HepG2 (cell line): Measurements from ENCODE around the gene MYO18A. TPM values are rescaled to one million over a fixed set of nuclear protein-coding genes. Genes with fewer than 3 reads are reported as not detected.

ENCODE experiments used
- ATAC-seq: fragments of 200-7000 bp; cut with Tn5 transposase; 3 replicates; pipeline ENCODE4 v1.9.1; 2020; ENCODE audit warnings: mild to moderate bottlenecking, moderate library complexity
- BruUV-seq: library from RNA; stranded (reverse); fragments of 400-500 nt; replicated peaks from 2 replicates; lab custom pipeline; 2021; lab: Mats Ljungman, UMichigan
- CTCF ChIA-PET: fragments of 300-600 bp; formaldehyde crosslinking; extraction: SDS; loops from one replicate; lab custom pipeline; 2021; ENCODE audit warnings: low total read pairs, inconsistent platforms, low intra/inter-chr PET ratio; lab: Yijun Ruan, JAX
- POLR2A ChIA-PET: fragments of 350-600 bp; sonication (Branson Sonifier 250); formaldehyde crosslinking; loops from one replicate; lab custom pipeline; 2020; ENCODE audit warnings: antibody characterized with exemption, inconsistent platforms; lab: Yijun Ruan, JAX
- DNase-seq: peaks from one replicate; pipeline ENCODE4 v3.0.0-alpha.2; 2015; ENCODE audit warnings: low spot score
- FAIRE-seq: peaks from 3 replicates; lab custom pipeline; 2011; peaks lifted over from hg19 to GRCh38; lab: Jason Lieb, UNC
- H2AFZ ChIP-seq: one replicate; pipeline ENCODE4 v1.6.1; 2011; ENCODE audit warnings: low read length, inconsistent platforms
- H3K27ac ChIP-seq: fragments of 300-600 bp; 3 replicates; pipeline ENCODE4 v1.8.0; 2011; ENCODE audit warnings: mixed run types, mild to moderate bottlenecking, mixed read lengths, low read length, inconsistent platforms; ENCODE audit not compliant: insufficient read depth; ENCODE audit errors: extremely low read length
- H3K27me3 ChIP-seq, 2 experiments: fragments of 200-600 bp in 1 of 2; 2 replicates in 1 of 2; 3 replicates in 1 of 2; pipeline versions ENCODE4 v1.6.0 to v1.8.0; 2011; ENCODE audit warnings: low read length in 2 of 2, mild to moderate bottlenecking in 2 of 2, moderate library complexity in 2 of 2, inconsistent platforms in 1 of 2; ENCODE audit not compliant: insufficient read depth in 2 of 2, control insufficient read depth in 1 of 2
- H3K36me3 ChIP-seq, 2 experiments: fragments of 200-600 bp in 1 of 2; replicated peaks in 1 of 2; 2 replicates in 1 of 2; 3 replicates in 1 of 2; pipeline versions ENCODE4 v1.5.1 to v1.8.0; 2011; ENCODE audit warnings: low read length in 2 of 2, inconsistent platforms in 1 of 2; ENCODE audit not compliant: insufficient read depth in 2 of 2, control insufficient read depth in 1 of 2
- H3K4me1 ChIP-seq: 2 replicates; pipeline ENCODE4 v1.5.1; 2012; ENCODE audit warnings: low read length, inconsistent platforms; ENCODE audit not compliant: insufficient read depth
- H3K4me2 ChIP-seq: 2 replicates; pipeline ENCODE4 v1.6.0; 2011; ENCODE audit warnings: low read depth, low read length, inconsistent platforms
- H3K4me3 ChIP-seq, 3 experiments: fragments of 200-600 bp in 1 of 3; sonication (generic), shearing (Covaris generic) in 1 of 3; replicated peaks in 1 of 3; 2 replicates each; pipeline ENCODE4 v1.5.1; 2011 to 2016; ENCODE audit warnings: low read length in 3 of 3, inconsistent platforms in 2 of 3, low read depth in 2 of 3, mild to moderate bottlenecking in 2 of 3, control low read depth in 1 of 3, mixed read lengths in 1 of 3; ENCODE audit not compliant: insufficient read depth in 1 of 3
- H3K79me2 ChIP-seq: one replicate; pipeline ENCODE4 v1.6.1; 2011; ENCODE audit warnings: low read length, inconsistent platforms; ENCODE audit not compliant: insufficient read depth
- H3K9ac ChIP-seq: 2 replicates; pipeline ENCODE4 v1.6.0; 2011; ENCODE audit warnings: mild to moderate bottlenecking, low read depth, low read length, inconsistent platforms; ENCODE audit not compliant: insufficient read depth
- H3K9me3 ChIP-seq: 2 replicates; pipeline ENCODE4 v1.5.1; 2012; ENCODE audit warnings: mild to moderate bottlenecking, low read length
- H4K20me1 ChIP-seq: 2 replicates; pipeline ENCODE4 v1.6.0; 2011; ENCODE audit warnings: inconsistent platforms, mild to moderate bottlenecking, low read length, moderate library complexity; ENCODE audit not compliant: insufficient read depth
- FOSL1 ChIP-seq: sonication (generic); formaldehyde crosslinking; IDR thresholded peaks from 2 replicates; pipeline ENCODE4 v1.9.0; 2021; ENCODE audit warnings: missing genetic modification reagents, borderline replicate concordance
- IKZF4 ChIP-seq: sonication (generic); formaldehyde crosslinking; IDR thresholded peaks from 2 replicates; pipeline ENCODE4 v1.5.1; 2020; ENCODE audit warnings: borderline replicate concordance, mild to moderate bottlenecking, low read depth, missing genetic modification reagents; ENCODE audit errors: not compliant biosample characterization
- MTA3 ChIP-seq: sonication (generic); formaldehyde crosslinking; IDR thresholded peaks from 2 replicates; pipeline ENCODE4 v1.4.0; 2020; ENCODE audit warnings: missing genetic modification reagents
- RBAK ChIP-seq: sonication (generic); formaldehyde crosslinking; IDR thresholded peaks from 2 replicates; pipeline ENCODE4 v1.5.1; 2020; ENCODE audit warnings: mild to moderate bottlenecking, missing genetic modification reagents
- ZFP36L2 ChIP-seq: sonication (generic); formaldehyde crosslinking; IDR thresholded peaks from 2 replicates; pipeline ENCODE4 v1.4.0; 2020; ENCODE audit warnings: missing genetic modification reagents
- ZNF256 ChIP-seq: sonication (generic); formaldehyde crosslinking; conservative IDR thresholded peaks from 2 replicates; pipeline ENCODE4 v1.4.0; 2020; ENCODE audit warnings: missing genetic modification reagents
- ZNF614 ChIP-seq: IDR thresholded peaks from 2 replicates; pipeline ENCODE4 v1.6.1; 2018; ENCODE audit warnings: missing biosample characterization, missing genetic modification reagents, inconsistent platforms, borderline replicate concordance
- ZNF720 ChIP-seq: sonication (generic); formaldehyde crosslinking; IDR thresholded peaks from 2 replicates; pipeline ENCODE4 v1.4.0; 2020; ENCODE audit warnings: missing genetic modification reagents
- WGBS: methylation state at CpG from one replicate; pipeline ENCODE4 v1.1.6; 2017; ENCODE audit warnings: low lambda C conversion rate; 5-methylcytosine and 5-hydroxymethylcytosine counted together
- in situ Hi-C: cut with HindIII; loops from 2 replicates; pipeline ENCODE4 v1.10.0; 2017; ENCODE audit warnings: low pct_unique_long_range_greater_than_20kb; ENCODE audit not compliant: extremely low pct_ligation_motif_present
- intact Hi-C: fragments of 100-400 bp; cut with micrococcal nuclease; formaldehyde crosslinking; loops from one replicate; pipeline ENCODE4 v1.10.0; 2022; ENCODE audit not compliant: unreplicated experiment
- polyA plus RNA-seq, 8 experiments: library from polyadenylated mRNA; depleted of rRNA in 3 of 8; stranded (reverse) in 7 of 8; unstranded in 1 of 8; fragments of >200 nt; fragmentation: Illumina TruSeq in 4 of 8; extraction: Trizol in 4 of 8; gene quantifications; 2 replicates each; pipeline versions ENCODE4 v1.2.1 to v1.2.3, GENCODE V29; 2011 to 2016; ENCODE audit warnings: low read depth in 4 of 8, missing spikeins in 1 of 8, mixed read lengths in 1 of 8; ENCODE audit not compliant: insufficient read depth in 1 of 8
- total RNA-seq, 5 experiments: library from RNA; depleted of rRNA; stranded (reverse); fragments of >200 nt; fragmentation: Illumina TruSeq; extraction: Trizol; gene quantifications; 2 replicates each; pipeline ENCODE4 v1.2.3, GENCODE V29; 2016; ENCODE audit warnings: low read depth in 1 of 5
- TF ChIP-seq, protein P1 (sequence below): sonication (generic); formaldehyde crosslinking; IDR thresholded peaks from 2 replicates; pipeline ENCODE4; 2020; ENCODE audit warnings: missing genetic modification reagents, mild to moderate bottlenecking, borderline replicate concordance
- TF ChIP-seq, protein P2 (sequence below): sonication (generic); formaldehyde crosslinking; IDR thresholded peaks from 2 replicates; pipeline ENCODE4 v1.5.1; 2020; ENCODE audit warnings: missing genetic modification reagents, mild to moderate bottlenecking, borderline replicate concordance
- TF ChIP-seq, protein P3 (sequence below): sonication (generic); formaldehyde crosslinking; IDR thresholded peaks from 2 replicates; pipeline ENCODE4 v1.4.0; 2020; ENCODE audit warnings: missing genetic modification reagents
- TF ChIP-seq, protein P4 (sequence below): sonication (generic); formaldehyde crosslinking; IDR thresholded peaks from 2 replicates; pipeline ENCODE4 v1.4.0; 2020; ENCODE audit warnings: mild to moderate bottlenecking, low read depth, missing genetic modification reagents

Gene MYO18A
- total and polyA plus RNA-seq, 2 of the 13 experiments (the other 11 are each of a cell fraction or from before 2014, with no cell fraction given): 16.8 to 24.8 TPM

DNA sequence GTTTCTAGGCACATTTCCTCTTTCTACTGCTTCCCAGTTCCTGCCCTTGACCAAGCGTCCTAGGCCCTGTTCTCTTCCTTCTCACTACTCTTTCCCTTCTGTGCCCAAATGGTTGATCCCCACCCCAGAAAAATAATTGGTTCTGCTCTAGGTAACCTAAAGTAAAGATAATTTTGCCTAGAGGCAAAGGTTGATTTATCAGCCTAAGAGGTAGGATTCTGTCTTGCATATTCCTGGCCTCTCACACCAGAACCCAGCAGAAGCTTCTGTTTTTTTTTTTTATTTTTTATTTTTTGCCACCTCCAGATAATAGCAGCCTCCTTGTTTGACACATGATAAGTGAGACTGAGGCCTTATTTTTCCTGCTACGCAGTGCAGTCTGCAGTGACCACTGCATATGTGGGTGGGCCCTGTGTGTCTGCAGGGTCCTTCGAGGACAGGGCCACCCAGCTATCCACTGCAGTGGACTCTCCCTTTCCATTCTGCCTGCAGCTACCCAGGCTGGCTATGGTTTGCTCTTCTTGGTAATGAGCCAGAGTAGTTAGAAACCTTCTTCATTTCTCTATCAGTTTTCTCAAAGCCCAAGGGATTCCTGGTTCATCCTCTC lies 136.6 kb downstream of the MYO18A start (continued):
- TF ChIP-seq, protein P1, sequence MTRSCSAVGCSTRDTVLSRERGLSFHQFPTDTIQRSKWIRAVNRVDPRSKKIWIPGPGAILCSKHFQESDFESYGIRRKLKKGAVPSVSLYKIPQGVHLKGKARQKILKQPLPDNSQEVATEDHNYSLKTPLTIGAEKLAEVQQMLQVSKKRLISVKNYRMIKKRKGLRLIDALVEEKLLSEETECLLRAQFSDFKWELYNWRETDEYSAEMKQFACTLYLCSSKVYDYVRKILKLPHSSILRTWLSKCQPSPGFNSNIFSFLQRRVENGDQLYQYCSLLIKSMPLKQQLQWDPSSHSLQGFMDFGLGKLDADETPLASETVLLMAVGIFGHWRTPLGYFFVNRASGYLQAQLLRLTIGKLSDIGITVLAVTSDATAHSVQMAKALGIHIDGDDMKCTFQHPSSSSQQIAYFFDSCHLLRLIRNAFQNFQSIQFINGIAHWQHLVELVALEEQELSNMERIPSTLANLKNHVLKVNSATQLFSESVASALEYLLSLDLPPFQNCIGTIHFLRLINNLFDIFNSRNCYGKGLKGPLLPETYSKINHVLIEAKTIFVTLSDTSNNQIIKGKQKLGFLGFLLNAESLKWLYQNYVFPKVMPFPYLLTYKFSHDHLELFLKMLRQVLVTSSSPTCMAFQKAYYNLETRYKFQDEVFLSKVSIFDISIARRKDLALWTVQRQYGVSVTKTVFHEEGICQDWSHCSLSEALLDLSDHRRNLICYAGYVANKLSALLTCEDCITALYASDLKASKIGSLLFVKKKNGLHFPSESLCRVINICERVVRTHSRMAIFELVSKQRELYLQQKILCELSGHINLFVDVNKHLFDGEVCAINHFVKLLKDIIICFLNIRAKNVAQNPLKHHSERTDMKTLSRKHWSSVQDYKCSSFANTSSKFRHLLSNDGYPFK (CRISPR knock-in tag): no peak

DNA sequence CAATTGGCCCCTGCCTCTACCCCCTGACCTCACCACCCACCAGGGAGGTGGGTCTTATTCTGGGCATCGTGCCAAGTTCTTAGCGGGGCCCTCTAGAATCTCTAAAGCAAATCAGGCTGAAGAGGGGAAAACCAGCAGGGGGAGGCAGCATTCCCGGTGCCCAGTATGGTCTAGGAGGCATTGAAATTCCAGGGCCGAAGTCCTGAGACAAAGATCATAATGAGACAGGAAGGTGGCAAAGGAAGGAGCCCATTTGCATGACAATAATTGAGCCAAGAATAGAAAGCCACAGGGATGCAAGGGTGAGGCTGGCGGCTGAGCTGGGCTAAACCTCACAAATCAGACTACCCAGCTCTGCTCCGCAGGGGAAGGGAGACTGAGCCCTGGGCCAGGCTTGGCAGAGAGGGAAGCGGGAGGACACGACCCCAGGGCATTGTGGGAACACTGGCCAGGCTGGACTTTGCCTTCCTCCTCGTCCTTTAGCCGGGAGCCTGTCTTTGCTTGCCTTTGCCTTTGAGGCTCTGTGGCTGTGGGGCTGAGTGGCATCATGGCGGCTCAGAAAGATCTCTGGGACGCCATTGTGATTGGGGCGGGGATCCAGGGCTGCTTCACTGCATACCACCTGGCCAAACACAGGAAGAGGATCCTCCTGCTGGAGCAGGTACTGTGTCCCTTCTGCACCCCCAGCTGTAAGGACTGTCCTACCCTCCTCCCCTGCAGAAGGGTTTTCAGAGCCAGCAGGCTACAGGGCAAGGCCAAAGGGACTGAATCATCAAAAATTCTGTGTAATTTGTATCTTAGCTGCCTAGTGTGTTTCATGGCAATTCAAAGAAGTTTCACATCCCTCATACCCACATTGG lies 137.3 kb downstream of the MYO18A start, which contains the start of gene PIPOX:
Gene PIPOX (plus strand): TSS at position 463 of the 860 bp plus-strand sequence. CDS start 85 bp downstream, at position 548.
- peak within 1 kb of the TSS; percentile 94 for H3K27ac ChIP-seq
- intact Hi-C loops: loop anchor here (2.0 to 5.0 kb wide), 2 partner anchors 34 to 78 kb away; no protein-coding TSS in a partner anchor
- ChIA-PET POLR2A (interaction anchor here (0.6 to 2.5 kb wide), 15 partner anchors 9 to 251 kb away, joined by 3 to 12 read pairs (median 3); partner anchors contain the start of genes NUFIP2 and PHF12), CTCF (no interaction called here)
- peaks cover 0 to 3% of the 10 kb centered on the region in 2 experiments; a peak in 1 of 5 replicates for H3K27me3 ChIP-seq
- 4% methylated on average over 6 of the region's 13 CpGs for WGBS
- H3K9ac ChIP-seq: peak within 1 kb of the TSS; percentile 87
- peaks cover 38% of the 10 kb centered on the region for H3K79me2 ChIP-seq
- no peaks in the 10 kb centered on the region for H3K9me3 ChIP-seq
- H2AFZ ChIP-seq: peak within 1 kb of the TSS; percentile 84
- H3K36me3 ChIP-seq: peaks cover 3 to 10% of the 10 kb centered on the region in 2 experiments; a peak in 2 of 5 replicates
- peaks cover under 1% of the 10 kb centered on the region; the same call in 1 of the 2 replicates for H4K20me1 ChIP-seq
- ATAC-seq (peak; percentile 87), FAIRE-seq (peak; percentile 62), DNase-seq (peak; percentile 90)
- in situ Hi-C loops: no loop called here
- H3K4me2 ChIP-seq: peak within 1 kb of the TSS; percentile 93
- BruUV-seq: TSS peak; percentile 49
- H3K4me1 ChIP-seq: peaks cover 87% of the 10 kb centered on the region
- H3K4me3 ChIP-seq: peak within 1 kb of the TSS; percentile 63 to 78 (median 63)
- TF ChIP-seq IKZF4 (CRISPR knock-in tag): no peak
- peak; percentile 49; the same call in 1 of the 2 replicates for TF ChIP-seq ZNF614 (CRISPR knock-in tag)
- no peak for TF ChIP-seq MTA3
- TF ChIP-seq ZNF720 (CRISPR knock-in tag): no peak
- TF ChIP-seq RBAK (CRISPR knock-in tag): no peak
- TF ChIP-seq, protein P2, sequence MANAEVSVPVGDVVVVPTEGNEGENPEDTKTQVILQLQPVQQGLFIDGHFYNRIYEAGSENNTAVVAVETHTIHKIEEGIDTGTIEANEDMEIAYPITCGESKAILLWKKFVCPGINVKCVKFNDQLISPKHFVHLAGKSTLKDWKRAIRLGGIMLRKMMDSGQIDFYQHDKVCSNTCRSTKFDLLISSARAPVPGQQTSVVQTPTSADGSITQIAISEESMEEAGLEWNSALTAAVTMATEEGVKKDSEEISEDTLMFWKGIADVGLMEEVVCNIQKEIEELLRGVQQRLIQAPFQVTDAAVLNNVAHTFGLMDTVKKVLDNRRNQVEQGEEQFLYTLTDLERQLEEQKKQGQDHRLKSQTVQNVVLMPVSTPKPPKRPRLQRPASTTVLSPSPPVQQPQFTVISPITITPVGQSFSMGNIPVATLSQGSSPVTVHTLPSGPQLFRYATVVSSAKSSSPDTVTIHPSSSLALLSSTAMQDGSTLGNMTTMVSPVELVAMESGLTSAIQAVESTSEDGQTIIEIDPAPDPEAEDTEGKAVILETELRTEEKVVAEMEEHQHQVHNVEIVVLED (CRISPR knock-in tag): peak; percentile 26; the same call in 1 of the 2 replicates
- TF ChIP-seq, protein P3, sequence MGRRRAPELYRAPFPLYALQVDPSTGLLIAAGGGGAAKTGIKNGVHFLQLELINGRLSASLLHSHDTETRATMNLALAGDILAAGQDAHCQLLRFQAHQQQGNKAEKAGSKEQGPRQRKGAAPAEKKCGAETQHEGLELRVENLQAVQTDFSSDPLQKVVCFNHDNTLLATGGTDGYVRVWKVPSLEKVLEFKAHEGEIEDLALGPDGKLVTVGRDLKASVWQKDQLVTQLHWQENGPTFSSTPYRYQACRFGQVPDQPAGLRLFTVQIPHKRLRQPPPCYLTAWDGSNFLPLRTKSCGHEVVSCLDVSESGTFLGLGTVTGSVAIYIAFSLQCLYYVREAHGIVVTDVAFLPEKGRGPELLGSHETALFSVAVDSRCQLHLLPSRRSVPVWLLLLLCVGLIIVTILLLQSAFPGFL (CRISPR knock-in tag): no peak
- TF ChIP-seq, protein P4, sequence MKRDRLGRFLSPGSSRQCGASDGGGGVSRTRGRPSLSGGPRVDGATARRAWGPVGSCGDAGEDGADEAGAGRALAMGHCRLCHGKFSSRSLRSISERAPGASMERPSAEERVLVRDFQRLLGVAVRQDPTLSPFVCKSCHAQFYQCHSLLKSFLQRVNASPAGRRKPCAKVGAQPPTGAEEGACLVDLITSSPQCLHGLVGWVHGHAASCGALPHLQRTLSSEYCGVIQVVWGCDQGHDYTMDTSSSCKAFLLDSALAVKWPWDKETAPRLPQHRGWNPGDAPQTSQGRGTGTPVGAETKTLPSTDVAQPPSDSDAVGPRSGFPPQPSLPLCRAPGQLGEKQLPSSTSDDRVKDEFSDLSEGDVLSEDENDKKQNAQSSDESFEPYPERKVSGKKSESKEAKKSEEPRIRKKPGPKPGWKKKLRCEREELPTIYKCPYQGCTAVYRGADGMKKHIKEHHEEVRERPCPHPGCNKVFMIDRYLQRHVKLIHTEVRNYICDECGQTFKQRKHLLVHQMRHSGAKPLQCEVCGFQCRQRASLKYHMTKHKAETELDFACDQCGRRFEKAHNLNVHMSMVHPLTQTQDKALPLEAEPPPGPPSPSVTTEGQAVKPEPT (CRISPR knock-in tag): no peak
- no peak for TF ChIP-seq FOSL1 (CRISPR knock-in tag)
- no peak for TF ChIP-seq ZNF256
- TF ChIP-seq ZFP36L2 (CRISPR knock-in tag): no peak
